HepG2 (cell line): ENCODE data around the gene RAI14. TPM values are rescaled to one million over a fixed set of nuclear protein-coding genes. Genes with fewer than 3 reads are reported as not detected.
A peak's percentile ranks its signal among the peaks of the same experiment; 100 is the strongest.

Experiments used
- KMT2A ChIP-seq: sonication (generic); formaldehyde crosslinking; IDR thresholded peaks from 2 replicates; pipeline ENCODE4 v1.4.0; 2020; ENCODE audit warnings: missing genetic modification reagents
- NFIB ChIP-seq: sonication (generic); formaldehyde crosslinking; IDR thresholded peaks from 2 replicates; pipeline ENCODE4 v1.9.0; 2021; ENCODE audit warnings: missing genetic modification reagents, mild to moderate bottlenecking, borderline replicate concordance
- NR2F1 ChIP-seq, 2 experiments: fragments of 450-650 bp in 1 of 2; formaldehyde crosslinking in 1 of 2; IDR thresholded peaks; 2 replicates each; pipeline versions ENCODE4 v1.5.0 to v1.6.1; 2016 to 2020; ENCODE audit warnings: mild to moderate bottlenecking in 1 of 2, missing compliant biosample characterization in 1 of 2, missing genetic modification reagents in 1 of 2, moderate library complexity in 1 of 2
- PHF20 ChIP-seq: sonication (generic); formaldehyde crosslinking; IDR thresholded peaks from 2 replicates; pipeline ENCODE4 v1.5.0; 2020; ENCODE audit warnings: mild to moderate bottlenecking, missing genetic modification reagents
- RAD51 ChIP-seq: fragments of 450-650 bp; IDR thresholded peaks from 2 replicates; pipeline ENCODE4 v1.6.1; 2016; ENCODE audit warnings: borderline replicate concordance
- SKIL ChIP-seq: sonication (generic); formaldehyde crosslinking; IDR thresholded peaks from 2 replicates; pipeline ENCODE4 v1.8.0; 2022; ENCODE audit warnings: missing genetic modification reagents, mild to moderate bottlenecking, moderate library complexity, borderline replicate concordance
- TAF1 ChIP-seq: sonication (generic); formaldehyde crosslinking; IDR thresholded peaks from 2 replicates; pipeline ENCODE4 v1.4.0; 2020; ENCODE audit warnings: missing genetic modification reagents
- THRA ChIP-seq: sonication (generic); formaldehyde crosslinking; IDR thresholded peaks from 2 replicates; pipeline ENCODE4 v1.4.0; 2020; ENCODE audit warnings: missing genetic modification reagents, borderline replicate concordance
- ZNF143 ChIP-seq: sonication (generic); formaldehyde crosslinking; IDR thresholded peaks from 2 replicates; pipeline ENCODE4 v1.4.0; 2020; ENCODE audit warnings: missing genetic modification reagents
- ZNF407 ChIP-seq: sonication (generic); formaldehyde crosslinking; IDR thresholded peaks from one replicate; pipeline ENCODE4 v1.5.1; 2020; ENCODE audit warnings: mild to moderate bottlenecking, missing genetic modification reagents; ENCODE audit errors: not compliant biosample characterization
- ZSCAN25 ChIP-seq: sonication (generic); formaldehyde crosslinking; IDR thresholded peaks from 2 replicates; pipeline ENCODE4 v1.8.0; 2022; ENCODE audit warnings: mild to moderate bottlenecking, missing genetic modification reagents
- polyA plus RNA-seq, 8 experiments: library from polyadenylated mRNA; depleted of rRNA in 3 of 8; stranded (reverse) in 7 of 8; unstranded in 1 of 8; fragments of >200 nt; fragmentation: Illumina TruSeq in 4 of 8; extraction: Trizol in 4 of 8; gene quantifications; 2 replicates each; pipeline versions ENCODE4 v1.2.1 to v1.2.3, GENCODE V29; 2011 to 2016; ENCODE audit warnings: low read depth in 4 of 8, missing spikeins in 1 of 8, mixed read lengths in 1 of 8; ENCODE audit not compliant: insufficient read depth in 1 of 8
- total RNA-seq, 5 experiments: library from RNA; depleted of rRNA; stranded (reverse); fragments of >200 nt; fragmentation: Illumina TruSeq; extraction: Trizol; gene quantifications; 2 replicates each; pipeline ENCODE4 v1.2.3, GENCODE V29; 2016; ENCODE audit warnings: low read depth in 1 of 5
- TF ChIP-seq, protein P1 (sequence below): sonication (generic); formaldehyde crosslinking; IDR thresholded peaks from 2 replicates; pipeline ENCODE4 v1.4.0; 2020; ENCODE audit warnings: missing genetic modification reagents

RAI14 gene
- total and polyA plus RNA-seq, 2 of the 13 experiments (the other 11 are each of a cell fraction or from before 2014, with no cell fraction given), result 12.6 to 18.2 TPM

GRCh38 chr5:34838785-34839714 is 182.9 kb downstream of the RAI14 start, which contains the start of gene TTC23L (continued):
- TF ChIP-seq KMT2A (CRISPR knock-in tag) (peak; percentile 92), SKIL (CRISPR knock-in tag) (peak; percentile 86), RAD51 (no peak), ZNF143 (no peak), ZSCAN25 (CRISPR knock-in tag) (peak; percentile 68; the same call in 1 of the 2 replicates), ZNF407 (CRISPR knock-in tag) (peak; percentile 95), THRA (peak; percentile 62), NR2F1 (CRISPR knock-in tag; IDR thresholded peaks at IDR 0.05) (peak; percentile 24 to 35; a peak in 1 of 4 replicates), TAF1 (CRISPR knock-in tag) (peak; percentile 89), PHF20 (CRISPR knock-in tag) (peak; percentile 82), NFIB (no peak)
- TF ChIP-seq, protein P1, sequence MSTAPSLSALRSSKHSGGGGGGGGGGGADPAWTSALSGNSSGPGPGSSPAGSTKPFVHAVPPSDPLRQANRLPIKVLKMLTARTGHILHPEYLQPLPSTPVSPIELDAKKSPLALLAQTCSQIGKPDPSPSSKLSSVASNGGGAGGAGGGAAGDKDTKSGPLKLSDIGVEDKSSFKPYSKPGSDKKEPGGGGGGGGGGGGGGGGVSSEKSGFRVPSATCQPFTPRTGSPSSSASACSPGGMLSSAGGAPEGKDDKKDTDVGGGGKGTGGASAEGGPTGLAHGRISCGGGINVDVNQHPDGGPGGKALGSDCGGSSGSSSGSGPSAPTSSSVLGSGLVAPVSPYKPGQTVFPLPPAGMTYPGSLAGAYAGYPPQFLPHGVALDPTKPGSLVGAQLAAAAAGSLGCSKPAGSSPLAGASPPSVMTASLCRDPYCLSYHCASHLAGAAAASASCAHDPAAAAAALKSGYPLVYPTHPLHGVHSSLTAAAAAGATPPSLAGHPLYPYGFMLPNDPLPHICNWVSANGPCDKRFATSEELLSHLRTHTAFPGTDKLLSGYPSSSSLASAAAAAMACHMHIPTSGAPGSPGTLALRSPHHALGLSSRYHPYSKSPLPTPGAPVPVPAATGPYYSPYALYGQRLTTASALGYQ (CRISPR knock-in tag), result peak; percentile 75; the same call in 1 of the 2 replicates
